Panc1 (cell line): Measurements from ENCODE around the gene TCP10L. TPM values are rescaled to one million over a fixed set of nuclear protein-coding genes. Genes with fewer than 3 reads are reported as not detected.

ENCODE experiments used
- ATAC-seq: fragments of 200-7000 bp; cut with Tn5 transposase; 2 replicates; pipeline ENCODE4 v1.9.1; 2020; ENCODE audit warnings: mild to moderate bottlenecking, moderate library complexity
- BruUV-seq: library from RNA; stranded (reverse); fragments of 400-500 nt; replicated peaks from 2 replicates; lab custom pipeline; 2021; lab: Mats Ljungman, UMichigan
- CTCF ChIA-PET: fragments of 300-600 bp; sonication (Branson Sonifier 250); formaldehyde crosslinking; loops from one replicate; lab custom pipeline; 2022; ENCODE audit warnings: antibody characterized with exemption; lab: Charles Lee
- POLR2A ChIA-PET: fragments of 300-600 bp; sonication (Branson Sonifier 250); formaldehyde crosslinking; loops from one replicate; lab custom pipeline; 2022; ENCODE audit warnings: antibody characterized with exemption; lab: Charles Lee
- DNase-seq: peaks from one replicate; pipeline ENCODE4 v3.0.0-alpha.2; 2010; ENCODE audit warnings: low read depth, low spot score
- H3K27ac ChIP-seq: 2 replicates; pipeline ENCODE4 v1.5.1; 2011; ENCODE audit warnings: mild to moderate bottlenecking, low read length, inconsistent platforms
- H3K27me3 ChIP-seq: fragments of 200-500 bp; sonication (Bioruptor generic); 2 replicates; pipeline ENCODE4 v1.6.0; 2014; ENCODE audit warnings: low read length, inconsistent platforms; ENCODE audit not compliant: control insufficient read depth, insufficient read depth
- H3K36me3 ChIP-seq: fragments of 200-500 bp; sonication (Bioruptor generic); 2 replicates; pipeline ENCODE4 v1.5.1; 2014; ENCODE audit warnings: inconsistent platforms, mild to moderate bottlenecking, low read length, moderate library complexity; ENCODE audit not compliant: control insufficient read depth, insufficient read depth
- H3K4me1 ChIP-seq: 2 replicates; pipeline ENCODE4 v1.5.1; 2011; ENCODE audit warnings: inconsistent platforms, mild to moderate bottlenecking, low read length, moderate library complexity; ENCODE audit not compliant: control insufficient read depth, insufficient read depth
- H3K4me3 ChIP-seq, 2 experiments: 2 replicates each; pipeline ENCODE4 v1.5.1; 2011 to 2012; ENCODE audit warnings: low read depth in 2 of 2, low read length in 2 of 2, mild to moderate bottlenecking in 2 of 2, inconsistent platforms in 1 of 2, moderate library complexity in 1 of 2
- H3K9me3 ChIP-seq: fragments of 200-500 bp; sonication (Bioruptor generic); 2 replicates; pipeline ENCODE4 v1.5.1; 2014; ENCODE audit warnings: low read depth, mild to moderate bottlenecking, inconsistent platforms, low read length, moderate library complexity; ENCODE audit not compliant: control insufficient read depth, insufficient read depth
- CTCF ChIP-seq: fragments of 450-650 bp; IDR thresholded peaks from 2 replicates; pipeline ENCODE4 v1.5.1; 2017; ENCODE audit warnings: mild to moderate bottlenecking
- POLR2AphosphoS5 ChIP-seq: IDR thresholded peaks from 2 replicates; pipeline ENCODE4 v1.6.1; 2012; ENCODE audit warnings: mild to moderate bottlenecking, low read depth, low read length, moderate library complexity
- REST ChIP-seq, 2 experiments: IDR thresholded peaks; 2 replicates each; pipeline ENCODE4 v1.6.1; 2011 to 2012; ENCODE audit warnings: low read depth in 2 of 2, control low read depth in 1 of 2, low read length in 1 of 2, mild to moderate bottlenecking in 1 of 2, moderate library complexity in 1 of 2; ENCODE audit not compliant: insufficient read depth in 1 of 2
- SIN3A ChIP-seq: IDR thresholded peaks from 2 replicates; pipeline ENCODE4 v1.6.1; 2012; ENCODE audit warnings: low read depth, mild to moderate bottlenecking, low read length, moderate library complexity, borderline replicate concordance; ENCODE audit not compliant: insufficient read depth
- TCF7L2 ChIP-seq: IDR thresholded peaks from 2 replicates; pipeline ENCODE4 v1.6.1; 2011; ENCODE audit warnings: mild to moderate bottlenecking, low read depth, low read length, inconsistent platforms
- in situ Hi-C: cut with HindIII; loops from 2 replicates; pipeline ENCODE4 v1.10.0; 2016; ENCODE audit warnings: low sequenced_read_pairs, low pct_unique_long_range_greater_than_20kb
- intact Hi-C: fragments of 100-400 bp; cut with micrococcal nuclease; formaldehyde crosslinking; loops from one replicate; pipeline ENCODE4 v1.10.0; 2022; ENCODE audit not compliant: unreplicated experiment
- total RNA-seq: library from RNA; stranded (reverse); gene quantifications from one replicate; pipeline ENCODE4 v1.2.1, GENCODE V29; 2021; ENCODE audit not compliant: unreplicated experiment

TCP10L gene
- total RNA-seq, 1 experiment from 2014 or later = 0.57 TPM

DNA sequence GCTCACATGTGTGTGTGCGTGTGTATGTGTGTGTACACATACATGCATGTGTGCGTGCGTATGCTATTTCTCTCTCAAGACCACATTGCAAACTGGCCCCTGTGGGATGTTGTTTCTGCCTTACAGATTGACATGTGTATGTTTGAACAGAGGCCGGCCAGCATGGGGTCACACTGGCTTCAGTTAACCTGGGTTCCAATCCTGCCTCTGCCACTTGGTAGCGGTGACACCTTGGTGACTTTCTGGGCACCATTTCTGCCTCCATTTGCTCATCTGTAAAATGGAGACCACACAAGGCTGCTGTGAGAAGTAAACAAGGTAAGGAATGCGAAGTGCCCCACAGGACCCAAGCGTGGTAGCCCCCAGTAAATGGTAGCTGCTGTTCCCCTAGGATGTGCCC is 51.7 kb downstream of the TCP10L start:
- Histone ChIP-seq H3K27ac (no peak overlapping the region), H3K36me3 (no peaks in the 10 kb centered on the region), H3K4me3 (no peak overlapping the region), H3K4me1 (no peaks in the 10 kb centered on the region), H3K9me3 (no peaks in the 10 kb centered on the region), H3K27me3 (no peaks in the 10 kb centered on the region)
- ChIA-PET POLR2A (no interaction called here), CTCF (no interaction called here)
- no TSS peak for BruUV-seq
- in situ Hi-C loops = no loop called here
- TF ChIP-seq CTCF = no peak
- no peak for TF ChIP-seq REST (IDR thresholded peaks at IDR 0.05; ENCODE audit: insufficient read depth in 1 of 2, low read depth in 2 of 2, low read length in 1 of 2)
- no peak for TF ChIP-seq SIN3A
- TF ChIP-seq POLR2AphosphoS5 = no peak
- TF ChIP-seq TCF7L2 = no peak
- intact Hi-C loops = no loop called here
- no peak for ATAC-seq
- DNase-seq = no peak

- Histone ChIP-seq H3K27ac (no peak overlapping the region), H3K36me3 (no peaks in the 10 kb centered on the region), H3K27me3 (no peaks in the 10 kb centered on the region), H3K4me1 (no peaks in the 10 kb centered on the region), H3K9me3 (no peaks in the 10 kb centered on the region), H3K4me3 (no peak overlapping the region)
- CTCF ChIA-PET = no interaction called here
- intact Hi-C loops (no loop called here), in situ Hi-C loops (no loop called here)
- ATAC-seq (no peak), DNase-seq (no peak)
- BruUV-seq = no TSS peak
- TF ChIP-seq TCF7L2 (no peak), REST (IDR thresholded peaks at IDR 0.05; ENCODE audit: insufficient read depth in 1 of 2, low read depth in 2 of 2, low read length in 1 of 2) (no peak), CTCF (no peak), POLR2AphosphoS5 (no peak), SIN3A (no peak)
- POLR2A ChIA-PET = no interaction called here
Measured at GRCh38 chr21:32533053-32533452, 52.3 kb downstream of the TCP10L start.
